GM18907 (cell line): ENCODE results near the gene ARID3A.

Experiments
- ATAC-seq: cut with Tn5 transposase; IDR thresholded peaks from one replicate; pipeline ENCODE4 v1.9.1; 2021; ENCODE audit warnings: mild to moderate bottlenecking, moderate library complexity; ENCODE audit not compliant: unreplicated experiment

Gene ARID3A

DNA sequence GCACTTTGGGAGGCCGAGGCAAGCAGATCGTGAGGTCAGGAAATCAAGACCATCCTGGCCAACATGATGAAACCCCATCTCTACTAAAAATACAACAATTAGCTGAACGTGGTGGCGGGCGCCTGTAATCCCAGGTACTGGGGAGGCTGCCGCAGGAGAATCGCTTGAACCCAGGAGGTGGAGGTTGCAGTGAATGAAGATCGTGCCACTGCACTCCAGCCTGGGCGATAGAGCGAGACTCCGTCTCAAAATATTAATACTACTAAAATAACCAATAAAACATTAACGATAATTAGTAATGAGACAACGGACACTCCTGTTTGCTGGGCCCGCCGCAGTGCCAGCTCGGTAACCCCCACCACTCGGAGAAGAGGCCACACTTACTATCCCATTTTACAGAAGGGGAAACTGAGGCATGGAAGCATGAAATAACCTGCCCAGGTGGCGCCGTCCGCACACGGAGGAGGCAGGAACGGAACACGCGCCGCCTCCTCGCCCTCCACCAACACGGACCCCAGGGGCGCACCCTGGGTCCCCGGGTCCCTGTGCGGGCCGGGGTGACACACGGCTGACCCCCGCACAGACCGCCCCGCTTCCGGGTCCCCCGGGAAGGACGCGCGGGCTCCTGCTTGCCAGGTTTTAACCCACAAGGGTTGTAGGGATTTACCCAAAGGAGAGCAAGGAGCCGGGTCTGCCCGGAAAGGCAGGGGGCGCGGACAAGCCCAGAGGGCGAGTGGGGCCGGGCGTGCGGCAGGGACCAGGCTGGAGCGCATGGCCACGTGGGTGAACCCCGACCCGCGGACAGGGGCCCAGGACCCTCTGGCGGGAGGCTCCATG lies 14.4 kb upstream of the ARID3A start:
- ATAC-seq = no peak

DNA sequence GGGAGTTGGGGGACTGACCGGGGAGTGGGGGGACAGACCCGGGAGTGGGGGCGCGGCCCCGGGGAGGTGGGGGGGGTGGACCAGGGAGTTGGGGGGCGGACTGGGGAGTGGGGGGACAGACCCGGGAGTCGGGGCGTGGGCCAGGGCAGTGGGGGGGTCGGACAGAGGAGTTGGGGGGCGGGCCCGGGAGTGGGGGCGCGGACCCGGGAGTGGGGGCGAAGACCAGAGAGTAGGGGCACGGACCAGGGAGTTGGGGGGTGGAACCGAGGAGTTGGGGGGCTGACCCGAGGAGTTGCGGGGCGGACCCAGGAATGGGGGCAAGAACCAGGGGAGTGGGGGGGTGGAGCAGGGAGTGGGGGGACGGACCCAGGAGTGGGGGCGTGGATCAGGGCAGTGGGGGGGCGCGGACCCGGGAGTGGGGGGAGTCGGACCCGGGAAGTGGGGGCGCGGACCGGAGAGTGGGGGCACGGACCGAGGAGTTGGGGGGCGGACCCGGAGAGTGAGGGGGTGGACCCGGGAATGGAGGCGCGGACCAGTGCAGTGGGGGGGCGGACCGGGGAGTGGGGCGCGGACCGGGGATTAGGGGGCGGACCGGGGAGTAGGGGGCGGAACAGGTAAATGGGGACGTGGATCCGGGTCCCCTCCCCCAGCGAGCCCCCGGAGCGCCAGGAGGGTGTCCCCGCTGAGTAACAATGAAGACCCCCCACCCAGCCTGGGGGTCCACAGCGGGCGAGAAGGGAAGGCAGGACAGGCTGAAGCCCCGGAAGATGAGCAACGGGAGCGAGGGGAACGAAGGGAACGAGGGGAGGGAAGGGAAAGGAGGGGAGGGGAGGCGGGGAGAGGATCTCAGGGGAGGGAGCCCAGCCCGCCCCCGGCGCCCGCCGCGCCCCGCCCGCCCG lies 13.4 kb upstream of the ARID3A start:
- ATAC-seq = no peak

DNA sequence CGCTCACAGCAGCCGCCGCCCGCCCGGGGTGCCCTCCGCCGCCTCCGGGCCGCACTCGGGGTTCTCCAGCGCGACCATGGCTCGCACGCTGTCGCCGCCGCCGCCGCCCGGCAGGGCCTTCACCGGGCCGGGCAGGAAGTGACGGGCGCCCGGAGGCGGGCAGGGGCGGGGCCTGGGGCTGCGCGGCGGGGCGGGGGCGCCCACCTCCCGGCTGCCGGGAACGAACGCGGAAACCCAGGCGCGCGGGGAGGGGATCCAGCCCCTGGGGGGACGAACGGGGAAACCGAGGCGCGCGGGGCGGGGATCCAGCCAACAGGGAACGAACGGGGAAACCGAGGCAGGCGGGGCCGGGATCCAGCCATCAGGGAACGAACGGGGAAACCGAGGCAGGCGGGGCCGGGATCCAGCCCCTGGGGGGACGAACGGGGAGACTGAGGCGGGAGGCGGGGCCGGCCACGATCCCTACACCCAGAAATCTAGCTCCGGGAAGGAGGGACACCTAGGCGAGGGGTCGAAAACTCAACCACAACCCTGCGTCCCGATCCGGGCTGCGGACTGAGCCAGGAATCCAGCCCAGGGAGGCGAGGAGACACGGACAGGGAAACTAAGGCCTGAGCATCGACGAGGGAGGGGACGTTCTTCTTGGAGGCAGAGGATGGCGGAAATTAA lies 12.6 kb upstream of the ARID3A start, which contains the start of gene R3HDM4:
Gene R3HDM4 (minus strand): TSS at position 140 of the 669 bp plus-strand sequence. CDS start 62 bp downstream, at position 78.
- peak; percentile 48 for ATAC-seq

DNA sequence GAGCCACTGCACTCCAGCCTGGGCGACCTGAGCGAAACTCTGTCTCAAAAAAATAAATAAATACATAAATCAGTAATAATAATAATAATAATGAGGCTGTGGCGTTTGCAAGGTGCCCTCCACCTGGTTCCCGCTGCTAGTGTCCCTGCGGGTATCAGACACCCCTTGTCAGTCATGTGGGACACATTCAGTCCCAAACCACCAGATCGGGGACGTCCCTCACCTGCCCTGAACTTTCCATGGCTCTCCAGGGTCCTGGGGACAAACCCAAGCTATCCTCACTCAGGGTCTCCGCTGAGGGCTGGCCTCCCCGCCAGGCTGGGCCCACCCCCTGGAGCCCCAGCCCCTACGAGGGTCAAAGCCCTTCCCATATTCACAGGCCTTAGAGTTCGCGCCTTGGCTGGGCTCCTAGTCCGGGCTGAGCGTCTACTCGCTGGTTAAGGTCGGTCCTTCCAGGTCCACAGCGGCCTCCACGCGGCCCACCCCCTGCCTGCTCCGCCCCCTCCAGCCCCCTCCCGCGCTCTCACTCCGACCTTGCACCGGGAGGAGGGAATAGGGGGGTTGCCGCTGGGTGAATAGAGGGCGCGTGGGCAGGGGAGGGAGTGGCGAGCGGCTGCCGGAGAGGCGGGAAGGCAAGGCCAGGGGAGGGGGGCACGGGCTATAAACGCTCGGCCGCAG lies 9.1 kb upstream of the ARID3A start:
- no peak for ATAC-seq

DNA sequence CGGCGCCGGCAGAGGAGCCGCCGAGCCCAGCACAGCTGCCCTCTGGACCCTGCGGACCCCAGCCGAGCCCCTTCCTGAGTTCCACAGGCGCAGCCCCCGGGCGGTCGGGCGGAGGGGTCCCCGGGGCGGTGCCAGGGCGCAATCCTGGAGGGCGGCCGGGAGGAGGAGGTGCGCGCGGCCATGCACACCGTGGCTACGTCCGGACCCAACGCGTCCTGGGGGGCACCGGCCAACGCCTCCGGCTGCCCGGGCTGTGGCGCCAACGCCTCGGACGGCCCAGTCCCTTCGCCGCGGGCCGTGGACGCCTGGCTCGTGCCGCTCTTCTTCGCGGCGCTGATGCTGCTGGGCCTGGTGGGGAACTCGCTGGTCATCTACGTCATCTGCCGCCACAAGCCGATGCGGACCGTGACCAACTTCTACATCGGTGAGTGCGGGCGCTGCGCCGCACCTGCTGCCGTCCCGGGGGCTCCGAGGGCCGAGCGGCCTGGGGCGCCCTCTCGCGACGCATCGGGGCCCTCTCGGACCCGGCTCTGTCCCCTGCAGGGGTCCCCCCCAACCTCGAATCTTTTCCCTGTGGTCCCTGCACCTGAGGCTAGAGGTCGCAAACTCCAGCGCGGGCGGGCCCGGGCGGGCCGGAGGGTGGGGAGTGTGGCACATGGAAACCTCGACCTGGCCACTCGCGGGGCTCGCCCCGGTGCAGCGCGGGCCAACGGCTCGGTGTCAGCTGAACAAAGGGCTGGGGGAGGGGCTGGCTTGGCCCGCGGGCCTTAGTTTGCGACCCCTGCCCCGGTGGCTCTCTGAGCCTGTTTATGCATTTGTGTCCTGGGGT lies 8.3 kb upstream of the ARID3A start, which contains the start of gene KISS1R:
Gene KISS1R (plus strand): TSS at position 11 of the 829 bp plus-strand sequence. CDS start 170 bp downstream, at position 181.
- ATAC-seq = no peak

DNA sequence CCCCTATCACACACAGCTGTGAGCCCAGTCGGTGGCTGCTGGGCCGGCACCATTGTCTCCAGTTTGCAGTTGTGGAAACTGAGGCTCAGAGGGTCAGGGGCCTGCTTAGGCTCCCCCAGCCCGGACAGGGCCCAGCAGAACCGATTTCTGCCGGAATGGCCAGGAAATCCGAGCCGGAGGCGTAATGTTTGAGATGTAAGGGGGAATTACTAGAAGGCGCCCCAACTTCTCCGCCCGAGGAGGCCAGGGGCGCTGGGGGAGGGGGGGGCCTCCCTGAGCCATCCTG lies 7.7 kb upstream of the ARID3A start:
- ATAC-seq = no peak

DNA sequence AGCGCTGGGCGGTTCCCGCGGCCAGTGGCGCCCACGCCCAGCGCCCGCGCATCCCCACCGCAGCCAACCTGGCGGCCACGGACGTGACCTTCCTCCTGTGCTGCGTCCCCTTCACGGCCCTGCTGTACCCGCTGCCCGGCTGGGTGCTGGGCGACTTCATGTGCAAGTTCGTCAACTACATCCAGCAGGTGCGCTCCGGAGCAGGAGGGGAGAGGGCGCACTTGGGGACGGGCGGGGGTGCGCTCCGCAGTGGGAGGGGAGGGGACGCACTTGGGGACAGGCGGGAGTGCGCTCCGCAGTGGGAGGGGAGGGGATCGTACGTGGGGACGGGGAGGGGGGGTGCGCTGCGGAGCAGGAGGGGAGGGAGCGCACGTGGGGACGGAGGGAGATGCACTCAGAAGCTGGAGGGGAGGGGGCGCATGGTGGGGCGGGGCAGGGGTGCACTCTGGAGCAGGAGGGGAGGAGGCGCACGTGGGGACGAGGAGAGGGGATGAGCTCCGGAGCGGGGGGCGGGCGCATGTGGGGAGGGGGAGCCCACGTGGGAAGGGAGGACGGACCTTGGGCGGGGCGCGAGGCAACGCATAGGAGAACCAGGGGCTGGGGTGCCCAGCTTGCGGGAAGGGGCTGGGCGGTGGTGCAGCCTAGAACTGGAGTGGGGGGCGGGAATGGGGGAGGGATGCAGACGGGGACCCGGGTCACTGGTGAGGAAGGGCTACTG lies 7.2 kb upstream of the ARID3A start:
- ATAC-seq = no peak

DNA sequence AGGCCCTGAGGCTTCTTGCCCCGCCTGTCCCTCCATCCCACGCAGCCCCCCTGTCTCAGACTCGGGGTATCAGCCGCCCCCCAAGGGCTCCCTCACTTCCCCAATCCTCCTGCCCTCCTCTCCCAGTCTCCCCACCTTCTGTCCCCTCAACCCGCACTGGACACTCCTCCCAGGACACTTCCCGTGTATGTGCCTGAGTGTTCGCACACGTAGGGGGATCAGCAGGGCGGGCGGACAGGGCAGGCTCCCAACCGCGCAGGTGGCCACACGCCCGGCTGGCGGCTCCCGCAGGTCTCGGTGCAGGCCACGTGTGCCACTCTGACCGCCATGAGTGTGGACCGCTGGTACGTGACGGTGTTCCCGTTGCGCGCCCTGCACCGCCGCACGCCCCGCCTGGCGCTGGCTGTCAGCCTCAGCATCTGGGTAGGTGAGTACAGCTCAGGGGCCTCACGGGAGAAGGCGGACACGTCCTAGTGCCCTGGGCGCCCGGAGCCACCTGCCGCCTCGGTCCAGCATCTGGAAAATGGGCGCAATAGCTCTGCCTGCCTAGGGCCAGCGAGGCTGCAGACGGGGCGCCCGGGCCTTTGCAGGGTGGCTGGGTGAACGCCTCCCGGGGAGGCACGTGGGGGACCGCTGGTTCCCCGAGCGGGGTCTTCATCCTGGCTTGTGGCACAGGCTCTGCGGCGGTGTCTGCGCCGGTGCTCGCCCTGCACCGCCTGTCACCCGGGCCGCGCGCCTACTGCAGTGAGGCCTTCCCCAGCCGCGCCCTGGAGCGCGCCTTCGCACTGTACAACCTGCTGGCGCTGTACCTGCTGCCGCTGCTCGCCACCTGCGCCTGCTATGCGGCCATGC lies 6.4 kb upstream of the ARID3A start:
- peak; percentile 8 for ATAC-seq

DNA sequence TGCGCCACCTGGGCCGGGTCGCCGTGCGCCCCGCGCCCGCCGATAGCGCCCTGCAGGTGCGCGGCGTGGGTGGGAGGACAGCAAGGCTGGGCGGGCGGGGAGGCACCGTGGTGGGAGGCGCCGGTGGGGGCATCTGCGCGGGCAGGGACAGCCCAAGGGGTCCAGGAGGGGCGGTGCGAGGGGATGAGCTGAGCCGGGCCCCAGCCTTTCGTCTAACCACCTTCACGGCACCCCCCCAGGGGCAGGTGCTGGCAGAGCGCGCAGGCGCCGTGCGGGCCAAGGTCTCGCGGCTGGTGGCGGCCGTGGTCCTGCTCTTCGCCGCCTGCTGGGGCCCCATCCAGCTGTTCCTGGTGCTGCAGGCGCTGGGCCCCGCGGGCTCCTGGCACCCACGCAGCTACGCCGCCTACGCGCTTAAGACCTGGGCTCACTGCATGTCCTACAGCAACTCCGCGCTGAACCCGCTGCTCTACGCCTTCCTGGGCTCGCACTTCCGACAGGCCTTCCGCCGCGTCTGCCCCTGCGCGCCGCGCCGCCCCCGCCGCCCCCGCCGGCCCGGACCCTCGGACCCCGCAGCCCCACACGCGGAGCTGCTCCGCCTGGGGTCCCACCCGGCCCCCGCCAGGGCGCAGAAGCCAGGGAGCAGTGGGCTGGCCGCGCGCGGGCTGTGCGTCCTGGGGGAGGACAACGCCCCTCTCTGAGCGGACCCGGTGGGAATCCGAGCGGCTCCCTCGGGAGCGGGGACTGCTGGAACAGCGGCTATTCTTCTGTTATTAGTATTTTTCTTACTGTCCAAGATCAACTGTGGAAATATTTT lies 5.6 kb upstream of the ARID3A start:
- ATAC-seq = peak; percentile 32

DNA sequence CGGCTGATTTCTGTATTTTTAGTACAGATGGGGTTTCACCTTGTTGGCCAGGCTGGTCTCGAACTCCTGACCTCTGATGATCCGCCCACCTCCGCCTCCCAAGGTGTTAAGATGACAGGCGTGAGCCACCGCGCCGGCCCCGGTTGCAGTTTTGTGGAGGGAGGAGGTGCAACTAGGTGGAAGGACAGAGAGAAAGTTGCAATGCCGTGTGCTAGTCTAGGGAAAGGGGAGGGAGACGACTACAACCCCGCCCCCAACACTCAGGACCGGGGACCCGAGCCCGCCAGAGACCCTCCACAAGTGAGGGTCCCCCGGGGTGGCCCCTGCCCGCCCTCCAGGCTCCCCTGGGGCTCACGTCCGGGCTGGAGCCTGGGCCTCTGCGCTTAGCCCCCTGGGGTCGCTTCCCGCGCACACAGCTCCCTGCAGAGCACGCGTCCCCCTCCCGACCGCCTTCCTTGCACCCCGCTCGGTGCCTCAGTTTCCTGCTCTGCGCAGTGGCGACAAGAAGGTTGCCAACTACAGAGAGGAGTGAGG lies 1.2 kb upstream of the ARID3A start:
- peak; percentile 3 for ATAC-seq

DNA sequence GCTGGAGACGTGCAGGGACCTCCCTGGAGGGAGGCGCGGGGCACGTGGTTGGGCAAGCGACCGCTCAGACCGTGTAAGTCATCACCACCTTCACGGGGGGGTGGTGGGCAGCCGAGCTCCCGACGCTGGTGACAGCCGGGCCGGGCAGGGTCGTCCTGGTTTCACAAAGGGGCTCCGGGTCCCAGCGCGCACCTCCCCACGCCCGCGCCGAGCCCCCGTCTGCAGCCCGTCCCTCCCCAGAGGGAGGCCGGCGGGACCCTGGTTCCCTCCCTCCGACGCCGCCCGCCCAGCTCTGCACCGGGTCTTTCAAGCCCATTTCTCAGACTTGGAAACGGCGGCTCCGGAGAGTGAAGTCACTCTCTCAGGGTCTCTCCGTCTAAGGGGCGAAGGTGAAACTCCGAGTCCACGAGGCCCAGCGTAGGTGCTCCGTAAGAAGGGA lies 729 bp upstream of the ARID3A start:
- ATAC-seq = peak; percentile 34

DNA sequence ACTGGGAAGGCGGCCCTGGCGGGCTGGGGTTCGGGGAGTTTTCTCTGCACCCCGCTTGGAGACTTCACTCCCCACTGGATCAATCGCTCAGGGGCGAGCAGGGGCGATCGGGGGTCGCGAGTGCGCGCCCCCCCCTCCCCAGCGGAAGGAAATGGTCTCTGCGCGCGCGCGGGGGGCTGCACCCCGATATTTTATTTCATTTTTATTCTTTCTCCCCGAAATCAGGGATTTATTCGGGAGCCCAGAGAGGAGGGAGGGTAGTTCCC lies 421 bp downstream of the ARID3A start:
- ATAC-seq = no peak

DNA sequence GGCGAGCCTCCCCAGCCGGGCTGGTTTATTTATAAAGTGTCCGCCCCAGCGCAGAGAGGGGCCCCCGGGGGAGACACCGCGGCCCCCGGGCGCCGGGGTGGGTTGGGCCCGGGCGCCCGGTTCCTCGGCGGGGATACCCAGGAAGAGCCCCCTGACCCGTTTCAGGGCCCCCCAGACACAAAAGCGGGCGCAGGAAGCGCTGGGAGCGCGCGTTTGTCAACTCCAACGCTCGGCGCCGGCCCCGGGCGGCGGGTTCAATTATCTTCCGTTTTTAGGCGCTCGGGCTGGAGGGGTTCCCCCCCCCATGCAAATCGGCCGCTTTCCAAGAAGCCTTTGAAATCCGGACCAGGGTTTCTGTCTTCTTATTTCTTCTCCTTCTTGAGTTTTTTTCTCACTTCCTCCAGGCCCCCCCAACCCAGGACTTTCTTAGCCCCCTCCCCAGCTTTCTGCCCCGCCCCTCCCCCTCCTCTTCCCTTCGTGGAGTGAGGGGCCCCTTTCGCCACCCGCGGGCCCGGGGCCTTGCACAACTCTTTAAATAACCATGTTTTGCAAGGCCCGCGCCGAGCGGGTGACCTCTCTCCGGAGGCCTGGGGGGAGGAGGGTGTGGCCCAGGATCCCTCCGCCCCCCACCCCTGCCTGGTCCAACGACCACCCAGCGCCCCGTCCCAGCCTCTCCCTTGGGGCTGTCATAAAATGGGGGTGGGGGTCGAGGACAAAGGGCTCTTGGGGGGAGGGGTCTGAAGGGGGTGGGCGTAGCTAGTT lies 935 bp downstream of the ARID3A start:
- ATAC-seq = no peak

DNA sequence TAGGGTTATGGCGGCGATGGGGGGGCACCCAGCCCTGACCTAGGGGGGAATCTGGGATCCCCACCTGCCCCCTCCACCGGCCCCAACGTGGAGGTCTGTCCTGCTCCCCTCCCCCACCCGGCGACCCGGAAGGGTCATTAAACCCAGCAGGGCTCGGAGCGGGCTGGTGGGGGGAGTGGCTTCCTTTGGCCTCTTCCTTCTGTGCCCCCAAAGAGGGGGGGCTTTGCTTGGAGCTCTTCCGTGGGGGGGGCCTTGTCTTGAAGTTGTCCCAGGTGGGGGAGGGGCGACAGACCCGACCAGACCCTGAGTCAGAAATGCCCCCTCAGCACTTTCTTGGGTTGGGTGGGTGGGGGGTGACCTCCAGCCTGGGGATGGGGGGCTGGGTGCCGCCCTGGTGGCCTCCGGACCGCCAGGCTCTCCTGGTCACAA lies 1.5 kb downstream of the ARID3A start:
- no peak for ATAC-seq

DNA sequence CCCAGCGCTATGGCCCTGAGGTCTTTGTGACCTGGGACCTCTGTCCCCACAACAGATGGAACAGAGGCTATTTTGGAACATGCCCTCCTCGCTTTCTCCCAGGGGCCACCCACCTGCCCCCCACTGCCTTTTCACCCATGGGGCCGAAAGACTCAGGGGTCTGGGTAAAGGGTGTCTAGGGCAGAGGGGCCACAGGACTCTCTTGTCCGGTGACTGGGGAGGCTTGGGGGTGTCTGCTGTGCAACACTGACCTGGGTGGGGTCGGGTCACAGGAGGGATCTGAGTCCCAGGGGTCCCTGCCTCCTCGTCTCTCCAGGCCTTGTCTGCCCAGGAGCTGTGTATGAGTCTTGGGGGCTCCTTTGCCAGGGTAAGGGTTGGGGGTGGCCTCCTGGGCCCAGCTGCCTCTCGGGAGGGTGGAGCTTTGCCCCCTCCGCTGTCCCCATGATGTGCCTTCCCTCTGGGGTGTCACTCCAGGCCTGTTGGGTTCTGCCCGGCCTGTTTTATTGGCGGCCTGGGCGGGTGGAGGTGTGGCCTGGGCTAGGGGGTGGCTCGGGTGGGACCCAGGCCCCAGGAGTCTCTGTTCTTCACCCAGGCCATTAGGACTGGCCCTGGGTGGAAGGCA lies 2.1 kb downstream of the ARID3A start:
- ATAC-seq = no peak

DNA sequence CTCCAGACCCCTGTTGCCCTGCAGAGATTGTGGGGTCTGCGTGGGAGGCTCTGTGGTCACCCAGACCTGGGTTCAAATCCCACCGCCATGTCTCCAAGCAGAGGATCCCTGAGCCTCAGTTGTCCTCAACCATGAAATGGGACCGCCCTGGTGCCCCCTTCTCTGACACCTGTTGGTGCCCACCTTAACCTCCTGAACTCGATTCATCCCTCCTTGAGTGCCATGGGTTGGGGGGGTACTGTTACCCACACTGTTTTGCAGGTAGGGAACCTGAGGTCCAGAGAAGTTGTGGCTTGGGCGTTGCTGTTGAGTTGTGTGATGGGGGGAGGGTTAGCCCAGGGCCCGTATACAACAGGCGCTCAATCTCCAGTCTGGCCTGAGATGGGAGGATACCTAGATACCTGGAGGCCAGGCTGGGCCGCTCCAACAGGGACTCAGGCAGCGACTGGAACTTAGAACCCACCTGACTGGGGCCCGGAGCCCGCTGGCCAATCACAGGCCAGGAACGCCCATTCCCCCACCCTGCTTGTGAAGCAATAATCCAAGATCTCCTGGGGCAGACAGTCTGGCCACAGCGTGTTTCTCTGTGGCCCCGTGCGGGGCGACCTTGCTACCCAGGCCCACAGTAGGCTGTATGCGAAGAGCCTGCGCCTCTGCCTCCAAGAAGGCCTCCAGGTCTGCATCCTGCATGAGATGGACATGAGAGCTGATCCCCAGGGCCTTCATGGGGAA lies 2.8 kb downstream of the ARID3A start:
- ATAC-seq = no peak
